MM.1S (cell line): ENCODE measurements around the gene SLC22A2.

Experiments
- EZH2 ChIP-seq: fragments of 300-600 bp; sonication (generic); optimal IDR thresholded peaks from 2 replicates; pipeline ENCODE3; 2017; ENCODE audit warnings: low read depth, mild to moderate bottlenecking, antibody characterized with exemption, low read length, mixed read lengths
- EZH2phosphoT487 ChIP-seq: fragments of 300-600 bp; sonication (generic); IDR thresholded peaks from 2 replicates; pipeline ENCODE4 v1.6.1; 2018; ENCODE audit warnings: antibody characterized with exemption, low read length
- TF ChIP-seq, protein P1 (sequence below): fragments of 300-600 bp; sonication (generic); IDR thresholded peaks from 2 replicates; pipeline ENCODE4 v1.5.1; 2016; ENCODE audit warnings: antibody characterized with exemption, low read length, mixed read lengths

DNA sequence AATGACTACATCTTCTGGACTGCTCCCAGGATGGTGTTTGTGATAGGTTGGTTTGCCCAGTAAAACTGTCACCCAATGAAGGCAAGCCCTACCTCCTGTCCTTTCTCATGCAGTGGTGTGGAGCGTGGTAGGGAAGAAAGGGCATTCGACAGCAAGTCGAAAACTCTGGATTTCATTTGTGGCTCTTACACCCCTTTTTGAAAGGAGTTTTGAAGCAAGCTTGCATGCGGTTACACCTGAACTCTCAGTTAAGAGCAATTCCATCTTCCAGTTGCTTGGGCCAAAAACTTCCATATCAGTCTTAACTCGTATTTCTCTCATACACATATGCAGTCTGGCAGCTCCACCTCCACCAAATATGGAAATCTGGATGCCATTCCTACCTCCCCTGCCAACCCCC lies 19.7 kb upstream of the SLC22A2 start:
- TF ChIP-seq, protein P1, sequence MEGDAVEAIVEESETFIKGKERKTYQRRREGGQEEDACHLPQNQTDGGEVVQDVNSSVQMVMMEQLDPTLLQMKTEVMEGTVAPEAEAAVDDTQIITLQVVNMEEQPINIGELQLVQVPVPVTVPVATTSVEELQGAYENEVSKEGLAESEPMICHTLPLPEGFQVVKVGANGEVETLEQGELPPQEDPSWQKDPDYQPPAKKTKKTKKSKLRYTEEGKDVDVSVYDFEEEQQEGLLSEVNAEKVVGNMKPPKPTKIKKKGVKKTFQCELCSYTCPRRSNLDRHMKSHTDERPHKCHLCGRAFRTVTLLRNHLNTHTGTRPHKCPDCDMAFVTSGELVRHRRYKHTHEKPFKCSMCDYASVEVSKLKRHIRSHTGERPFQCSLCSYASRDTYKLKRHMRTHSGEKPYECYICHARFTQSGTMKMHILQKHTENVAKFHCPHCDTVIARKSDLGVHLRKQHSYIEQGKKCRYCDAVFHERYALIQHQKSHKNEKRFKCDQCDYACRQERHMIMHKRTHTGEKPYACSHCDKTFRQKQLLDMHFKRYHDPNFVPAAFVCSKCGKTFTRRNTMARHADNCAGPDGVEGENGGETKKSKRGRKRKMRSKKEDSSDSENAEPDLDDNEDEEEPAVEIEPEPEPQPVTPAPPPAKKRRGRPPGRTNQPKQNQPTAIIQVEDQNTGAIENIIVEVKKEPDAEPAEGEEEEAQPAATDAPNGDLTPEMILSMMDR: no peak
- TF ChIP-seq EZH2: no peak
- no peak for TF ChIP-seq EZH2phosphoT487
